ENCODE data around the gene PTP4A1. TPM values are rescaled to one million over a fixed set of nuclear protein-coding genes. Genes with fewer than 3 reads are reported as not detected.

PTP4A1 gene
- total and polyA plus RNA-seq, 2 of the 4 experiments (the other 2 are of a cell fraction) = 31.2 to 53.1 TPM

DNA sequence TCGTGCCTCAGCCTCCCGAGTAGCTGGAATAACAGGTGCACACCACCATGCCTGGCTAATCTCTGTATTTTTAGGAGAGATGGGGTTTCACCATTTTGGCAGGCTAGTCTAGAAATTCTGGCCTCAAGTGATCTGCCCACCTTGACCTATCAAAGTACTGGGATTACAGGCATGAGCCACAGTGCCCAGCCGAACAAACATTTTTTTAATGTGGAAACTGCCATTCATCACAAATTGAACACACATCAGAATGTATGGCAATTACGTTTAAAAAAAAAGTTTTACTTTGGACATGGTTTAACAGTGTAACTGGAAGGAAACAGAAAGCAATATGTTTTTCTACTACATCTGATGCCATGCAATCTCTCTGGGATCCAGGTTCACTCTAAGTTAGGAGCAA is 38.3 kb upstream of the PTP4A1 start:
- H2BK15ac ChIP-seq (ENCODE audit: low read depth, low read length) = no peak overlapping the region
- no peak overlapping the region for H4K8ac ChIP-seq (ENCODE audit: low read depth in 2 of 2, low read length in 2 of 2)
- ATAC-seq (ENCODE audit: low read depth) = no peak
- H4K5ac ChIP-seq (ENCODE audit: low read depth, low read length) = no peak overlapping the region
- no peak overlapping the region for H3K9ac ChIP-seq (ENCODE audit: low read depth, low read length)
- no peak overlapping the region for H2BK5ac ChIP-seq (ENCODE audit: low read depth, low read length, poor library complexity, severe bottlenecking)
- H3K18ac ChIP-seq (ENCODE audit: low read depth, low read length) = no peak overlapping the region
- H2AK5ac ChIP-seq (ENCODE audit: low read depth, low read length) = no peak overlapping the region
- H3K4me1 ChIP-seq (ENCODE audit: control insufficient read depth, insufficient read depth, low read length) = no peaks in the 10 kb centered on the region
- H3K27me3 ChIP-seq (ENCODE audit: control insufficient read depth, insufficient read depth, low read length) = no peaks in the 10 kb centered on the region
- no peak overlapping the region for H4K91ac ChIP-seq (ENCODE audit: insufficient read depth, low read depth, low read length)
- H2AFZ ChIP-seq (replicated peaks; ENCODE audit: low read length, poor library complexity) = no peak overlapping the region
- dilution Hi-C loops (cut with HindIII; ENCODE audit: low sequenced_read_pairs, unreplicated experiment) = no loop called here
- H2BK120ac ChIP-seq (ENCODE audit: low read depth, low read length) = no peak overlapping the region
- no peaks in the 10 kb centered on the region for H3K9me3 ChIP-seq (ENCODE audit: control insufficient read depth, insufficient read depth, low read length)
- TF ChIP-seq RAD21 (IDR thresholded peaks at IDR 0.05; ENCODE audit: low read length) = no peak
- TF ChIP-seq, protein P1, sequence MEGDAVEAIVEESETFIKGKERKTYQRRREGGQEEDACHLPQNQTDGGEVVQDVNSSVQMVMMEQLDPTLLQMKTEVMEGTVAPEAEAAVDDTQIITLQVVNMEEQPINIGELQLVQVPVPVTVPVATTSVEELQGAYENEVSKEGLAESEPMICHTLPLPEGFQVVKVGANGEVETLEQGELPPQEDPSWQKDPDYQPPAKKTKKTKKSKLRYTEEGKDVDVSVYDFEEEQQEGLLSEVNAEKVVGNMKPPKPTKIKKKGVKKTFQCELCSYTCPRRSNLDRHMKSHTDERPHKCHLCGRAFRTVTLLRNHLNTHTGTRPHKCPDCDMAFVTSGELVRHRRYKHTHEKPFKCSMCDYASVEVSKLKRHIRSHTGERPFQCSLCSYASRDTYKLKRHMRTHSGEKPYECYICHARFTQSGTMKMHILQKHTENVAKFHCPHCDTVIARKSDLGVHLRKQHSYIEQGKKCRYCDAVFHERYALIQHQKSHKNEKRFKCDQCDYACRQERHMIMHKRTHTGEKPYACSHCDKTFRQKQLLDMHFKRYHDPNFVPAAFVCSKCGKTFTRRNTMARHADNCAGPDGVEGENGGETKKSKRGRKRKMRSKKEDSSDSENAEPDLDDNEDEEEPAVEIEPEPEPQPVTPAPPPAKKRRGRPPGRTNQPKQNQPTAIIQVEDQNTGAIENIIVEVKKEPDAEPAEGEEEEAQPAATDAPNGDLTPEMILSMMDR (conservative IDR thresholded peaks at IDR 0.05; ENCODE audit: low read depth, low read length) = no peak
- no peak for TF ChIP-seq SMC3 (IDR thresholded peaks at IDR 0.05; ENCODE audit: low read depth, low read length)
- no peak for TF ChIP-seq MAZ (IDR thresholded peaks at IDR 0.05; ENCODE audit: borderline replicate concordance, low read depth, low read length)
- TF ChIP-seq RFX5 (IDR thresholded peaks at IDR 0.05; ENCODE audit: low read depth, low read length) = no peak
- TF ChIP-seq NFE2L2 (IDR thresholded peaks at IDR 0.05; ENCODE audit: low read depth, low read length) = no peak
- TF ChIP-seq CEBPB (IDR thresholded peaks at IDR 0.05; ENCODE audit: low read depth, low read length) = no peak
- no peak for TF ChIP-seq FOS (IDR thresholded peaks at IDR 0.05; ENCODE audit: low read depth, low read length)
- TF ChIP-seq, protein P2, sequence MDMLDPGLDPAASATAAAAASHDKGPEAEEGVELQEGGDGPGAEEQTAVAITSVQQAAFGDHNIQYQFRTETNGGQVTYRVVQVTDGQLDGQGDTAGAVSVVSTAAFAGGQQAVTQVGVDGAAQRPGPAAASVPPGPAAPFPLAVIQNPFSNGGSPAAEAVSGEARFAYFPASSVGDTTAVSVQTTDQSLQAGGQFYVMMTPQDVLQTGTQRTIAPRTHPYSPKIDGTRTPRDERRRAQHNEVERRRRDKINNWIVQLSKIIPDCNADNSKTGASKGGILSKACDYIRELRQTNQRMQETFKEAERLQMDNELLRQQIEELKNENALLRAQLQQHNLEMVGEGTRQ (IDR thresholded peaks at IDR 0.05; ENCODE audit: low read depth, low read length) = no peak
- TF ChIP-seq MXI1 (IDR thresholded peaks at IDR 0.05; ENCODE audit: borderline replicate concordance, low read depth, low read length) = no peak
- no peak for TF ChIP-seq POLR2A (IDR thresholded peaks at IDR 0.05; ENCODE audit: low read depth, low read length)
- TF ChIP-seq, protein P3, sequence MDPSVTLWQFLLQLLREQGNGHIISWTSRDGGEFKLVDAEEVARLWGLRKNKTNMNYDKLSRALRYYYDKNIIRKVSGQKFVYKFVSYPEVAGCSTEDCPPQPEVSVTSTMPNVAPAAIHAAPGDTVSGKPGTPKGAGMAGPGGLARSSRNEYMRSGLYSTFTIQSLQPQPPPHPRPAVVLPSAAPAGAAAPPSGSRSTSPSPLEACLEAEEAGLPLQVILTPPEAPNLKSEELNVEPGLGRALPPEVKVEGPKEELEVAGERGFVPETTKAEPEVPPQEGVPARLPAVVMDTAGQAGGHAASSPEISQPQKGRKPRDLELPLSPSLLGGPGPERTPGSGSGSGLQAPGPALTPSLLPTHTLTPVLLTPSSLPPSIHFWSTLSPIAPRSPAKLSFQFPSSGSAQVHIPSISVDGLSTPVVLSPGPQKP (IDR thresholded peaks at IDR 0.05; ENCODE audit: borderline replicate concordance, low read depth, low read length) = no peak
- TF ChIP-seq BHLHE40 (IDR thresholded peaks at IDR 0.05; ENCODE audit: low read depth, low read length) = no peak
- no peak for TF ChIP-seq RCOR1 (IDR thresholded peaks at IDR 0.05; ENCODE audit: insufficient replicate concordance, low read length)
- no peak for TF ChIP-seq MAFK (IDR thresholded peaks at IDR 0.05; ENCODE audit: low read depth, low read length)
- TF ChIP-seq CHD1 (IDR thresholded peaks at IDR 0.05; ENCODE audit: low read depth, low read length) = no peak
- DNase-seq = no peak
- no peak overlapping the region for H3K56ac ChIP-seq (ENCODE audit: extremely low read depth, insufficient read depth, low read length)
- no peak overlapping the region for H3K4me2 ChIP-seq (ENCODE audit: low read depth, low read length)
- intact Hi-C loops (cut with micrococcal nuclease) = no loop called here
- no peak overlapping the region for H3K14ac ChIP-seq (replicated peaks; ENCODE audit: low read depth, low read length)
- no peak overlapping the region for H3K4ac ChIP-seq (ENCODE audit: low read depth, low read length)
- in situ Hi-C loops (cut with MboI; ENCODE audit: low sequenced_read_pairs) = no loop called here
- POLR2A ChIA-PET (ENCODE audit: unreplicated experiment) = no interaction called here
- H3K79me1 ChIP-seq (ENCODE audit: low read depth in 1 of 2, low read length in 2 of 2) = no peaks in the 10 kb centered on the region
- H3K27ac ChIP-seq (ENCODE audit: insufficient read depth, low read length) = no peak overlapping the region
- WGBS, 2 experiments (ENCODE audit: extremely low coverage in 2 of 2, insufficient read length in 1 of 2) = no CpG with 5 or more reads among the region's 4 CpGs
- H2BK20ac ChIP-seq (ENCODE audit: low read depth, low read length) = no peak overlapping the region
- no TSS peak for BruUV-seq (replicated peaks)
- CTCF ChIA-PET = no interaction called here
- no peak overlapping the region for H2AK9ac ChIP-seq (replicated peaks; ENCODE audit: low read depth, low read length, poor library complexity)
- no peaks in the 10 kb centered on the region for H3K9me1 ChIP-seq (ENCODE audit: insufficient read depth, low read length)
- H3K36me3 ChIP-seq (ENCODE audit: control insufficient read depth, insufficient read depth, low read length) = no peaks in the 10 kb centered on the region
- no peak overlapping the region for H3K4me3 ChIP-seq (ENCODE audit: insufficient read depth, low read depth, low read length)
- H4K20me1 ChIP-seq (ENCODE audit: insufficient read depth, low read length) = no peaks in the 10 kb centered on the region
- no peak overlapping the region for H3K23ac ChIP-seq (ENCODE audit: low read depth, low read length)
